T-helper 1 cell treated with Interleukin-12 subunit alpha and Interleukin-12 subunit beta and Interleukin-4 antibody, amounts not matched to agents 30 μg/mL and 1 μg/mL, for 36 hours (primary cell): ENCODE results near the gene SPECC1L.

Experiments
- H3K27ac Mint-ChIP-seq: one replicate; pipeline ENCODE4 v1.8.0; 2021; ENCODE audit warnings: mild to moderate bottlenecking, mixed read lengths
- H3K27me3 Mint-ChIP-seq: one replicate; pipeline ENCODE4 v1.8.0; 2021; ENCODE audit warnings: low read depth, mixed read lengths
- H3K36me3 Mint-ChIP-seq: one replicate; pipeline ENCODE4 v1.8.0; 2021; ENCODE audit warnings: low read depth, mixed read lengths
- H3K4me1 Mint-ChIP-seq: one replicate; pipeline ENCODE4 v1.8.0; 2021; ENCODE audit warnings: low read depth, mixed read lengths
- H3K4me3 Mint-ChIP-seq: one replicate; pipeline ENCODE4 v1.8.0; 2021; ENCODE audit warnings: mild to moderate bottlenecking, moderate library complexity, mixed read lengths
- H3K9me3 Mint-ChIP-seq: one replicate; pipeline ENCODE4 v1.8.0; 2021; ENCODE audit warnings: mixed read lengths

The SPECC1L gene

GRCh38 chr22:24424901-24425775 lies 154.5 kb downstream of the SPECC1L start:
- Mint-ChIP-seq H3K27ac (peak overlapping the region; percentile 76), H3K4me1 (peaks cover 42% of the 10 kb centered on the region), H3K36me3 (peaks cover 6% of the 10 kb centered on the region)

GRCh38 chr22:24426436-24426835 lies 155.8 kb downstream of the SPECC1L start:
- Mint-ChIP-seq H3K36me3 (peaks cover 6% of the 10 kb centered on the region), H3K4me3 (peak overlapping the region; percentile 51), H3K9me3 (no peaks in the 10 kb centered on the region), H3K27ac (peak overlapping the region; percentile 76), H3K27me3 (peaks cover 10% of the 10 kb centered on the region), H3K4me1 (peaks cover 44% of the 10 kb centered on the region)

More at GRCh38 chr22:24424901-24425775, 154.5 kb downstream of the SPECC1L start:
- peak overlapping the region; percentile 68 for H3K4me3 Mint-ChIP-seq
- no peaks in the 10 kb centered on the region for H3K9me3 Mint-ChIP-seq
- peaks cover 10% of the 10 kb centered on the region for H3K27me3 Mint-ChIP-seq

GRCh38 chr22:24426851-24427499 lies 156.3 kb downstream of the SPECC1L start:
- Mint-ChIP-seq H3K4me3 (peak overlapping the region; percentile 88), H3K27ac (peak overlapping the region; percentile 92), H3K36me3 (peaks cover 6% of the 10 kb centered on the region), H3K4me1 (peaks cover 46% of the 10 kb centered on the region), H3K27me3 (peaks cover 10% of the 10 kb centered on the region), H3K9me3 (no peaks in the 10 kb centered on the region)

- Mint-ChIP-seq H3K27ac (peak within 1 kb of the TSS; percentile 92), H3K4me1 (peaks cover 47% of the 10 kb centered on the region), H3K36me3 (peaks cover 6% of the 10 kb centered on the region), H3K9me3 (no peaks in the 10 kb centered on the region), H3K4me3 (peak within 1 kb of the TSS; percentile 88), H3K27me3 (peaks cover 7% of the 10 kb centered on the region)
These were observed 157.0 kb downstream of the SPECC1L start, which contains the start of gene ADORA2A for GRCh38 chr22:24427500-24428164. ADORA2A (plus strand) TSS chr22:24427599; CDS start chr22:24433405, 5,806 bp downstream.

DNA sequence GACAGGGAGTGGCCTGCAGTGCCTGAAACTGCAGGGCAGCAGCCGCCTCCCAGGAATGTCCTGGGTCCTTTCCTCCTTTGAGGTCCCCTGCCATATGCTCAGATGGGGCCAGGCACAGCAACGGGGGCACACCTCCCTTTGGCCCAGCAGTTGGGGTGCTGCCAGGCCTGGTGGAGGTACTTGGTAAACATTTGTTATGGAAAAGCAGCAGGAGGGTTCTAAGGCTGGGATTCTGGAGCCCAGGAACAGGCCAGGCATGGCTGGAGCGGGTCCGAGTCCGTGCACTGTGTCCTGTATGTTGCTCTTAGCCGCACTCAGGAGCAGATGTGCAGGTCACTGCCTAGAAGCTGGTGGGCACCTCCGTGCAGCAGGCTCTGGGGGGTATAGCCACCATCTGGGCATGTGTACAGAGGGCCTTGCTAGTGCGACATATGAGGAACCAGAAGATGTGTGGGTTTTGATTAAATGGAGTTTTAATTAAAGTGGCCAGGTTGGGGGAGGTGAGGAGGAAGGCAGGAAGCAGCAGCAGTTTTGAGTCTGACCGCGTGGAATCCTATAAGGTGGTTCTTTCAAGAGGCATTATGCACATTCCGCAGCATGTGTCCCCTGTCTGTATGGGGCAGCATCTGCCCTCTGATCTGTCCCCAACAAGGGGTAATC lies 158.2 kb downstream of the SPECC1L start:
- peaks cover 5% of the 10 kb centered on the region for H3K27me3 Mint-ChIP-seq
- no peaks in the 10 kb centered on the region for H3K9me3 Mint-ChIP-seq
- peak overlapping the region; percentile 92 for H3K27ac Mint-ChIP-seq
- H3K4me1 Mint-ChIP-seq, result peaks cover 49% of the 10 kb centered on the region
- peak overlapping the region; percentile 88 for H3K4me3 Mint-ChIP-seq
- H3K36me3 Mint-ChIP-seq, result peaks cover 8% of the 10 kb centered on the region

DNA sequence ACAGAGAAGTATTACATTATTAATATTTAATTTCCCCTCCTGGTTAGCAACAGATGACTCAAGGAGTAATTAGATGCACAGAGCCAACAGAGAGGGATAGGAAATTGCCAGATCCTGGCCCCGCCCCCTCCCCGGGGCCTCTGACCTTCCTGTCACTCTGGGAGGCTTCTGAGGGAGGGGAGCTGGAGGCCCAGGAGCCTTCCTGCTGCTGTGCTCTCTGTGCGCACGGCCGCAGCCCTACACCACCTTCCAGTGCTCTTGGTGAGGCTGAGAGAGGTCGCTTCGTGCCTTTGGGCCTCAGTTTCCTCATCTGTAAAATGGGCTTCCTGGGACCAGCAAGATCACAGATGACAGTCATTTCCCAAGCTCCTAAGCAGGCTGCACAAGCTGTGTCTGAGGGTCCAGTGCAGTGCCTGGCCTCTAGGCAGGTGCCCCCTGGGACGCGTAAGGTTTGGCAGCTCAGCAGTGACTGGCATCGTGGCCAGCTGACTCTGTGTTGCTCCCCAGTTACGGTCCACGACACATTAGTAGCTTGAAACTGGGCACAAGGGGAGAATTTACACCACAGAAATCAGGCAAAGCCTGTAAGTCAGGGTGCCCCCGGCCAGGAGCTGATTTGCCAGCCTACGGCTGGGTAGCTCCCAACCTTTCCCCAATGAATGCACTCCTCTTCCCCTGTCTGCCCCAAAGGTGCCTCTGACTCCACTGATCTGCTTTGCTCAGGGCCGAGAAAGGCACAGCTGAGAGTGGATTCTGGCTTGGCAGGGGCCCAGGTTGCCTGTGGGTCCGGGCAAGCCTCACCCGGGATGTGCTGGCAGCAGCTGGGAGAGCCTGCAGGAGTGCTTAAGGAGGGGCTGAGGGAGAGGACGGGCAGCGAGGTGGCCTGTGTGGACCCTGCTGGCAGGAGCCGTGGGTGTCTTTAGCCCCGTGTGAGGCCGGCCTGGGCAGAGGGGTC lies 159.1 kb downstream of the SPECC1L start:
- peaks cover 55% of the 10 kb centered on the region for H3K4me1 Mint-ChIP-seq
- peaks cover 5% of the 10 kb centered on the region for H3K27me3 Mint-ChIP-seq

DNA sequence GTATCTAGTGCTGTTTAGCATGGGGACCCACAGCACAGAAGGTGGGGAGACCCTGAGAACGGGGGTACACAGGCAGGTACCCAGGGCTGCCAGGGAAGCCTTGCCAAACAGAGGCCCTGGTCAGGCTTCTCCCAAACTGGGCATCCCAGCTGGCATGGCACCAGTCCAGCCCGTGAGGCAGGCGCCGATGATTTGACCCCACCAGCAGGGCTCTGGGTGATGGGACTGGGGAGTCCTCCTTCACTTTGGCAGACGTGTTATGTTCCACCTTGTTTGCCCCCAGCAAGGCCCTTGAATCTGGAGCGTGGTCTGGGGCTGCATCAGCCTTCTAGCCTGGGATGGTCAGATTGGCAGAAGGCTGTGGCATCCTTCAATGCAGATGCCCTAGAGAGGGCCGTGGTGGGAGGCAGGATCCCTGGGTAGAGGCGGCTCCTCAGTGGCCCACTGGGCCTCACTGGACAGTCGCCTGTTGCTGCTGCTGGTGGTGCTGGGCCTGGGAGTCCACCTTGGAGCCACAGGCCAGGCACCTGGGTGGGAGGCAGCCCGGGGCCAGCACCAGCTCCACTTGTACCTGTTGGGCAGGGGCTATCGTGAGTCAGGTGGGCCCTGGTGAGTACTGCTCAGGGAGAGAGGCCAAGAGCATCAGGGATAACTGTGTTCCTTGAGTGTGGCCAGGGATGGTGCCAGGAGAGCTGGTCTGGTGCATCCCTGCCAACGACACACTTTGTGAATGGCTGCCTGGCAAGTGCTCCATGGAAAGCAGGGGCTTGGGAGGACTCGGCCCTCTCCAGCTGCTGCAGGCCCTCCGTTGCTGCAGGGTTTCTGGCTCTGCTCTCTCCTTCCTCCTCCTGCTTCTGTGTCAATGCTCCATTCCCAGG lies 160.0 kb downstream of the SPECC1L start:
- peaks cover 12% of the 10 kb centered on the region for H3K36me3 Mint-ChIP-seq
- H3K27me3 Mint-ChIP-seq, result peaks cover 1% of the 10 kb centered on the region
- H3K4me3 Mint-ChIP-seq, result no peak overlapping the region
- H3K9me3 Mint-ChIP-seq, result no peaks in the 10 kb centered on the region
- H3K4me1 Mint-ChIP-seq, result peaks cover 58% of the 10 kb centered on the region
- peak overlapping the region; percentile 71 for H3K27ac Mint-ChIP-seq

More for the DNA sequence above, 159.1 kb downstream of the SPECC1L start:
- Mint-ChIP-seq H3K9me3 (no peaks in the 10 kb centered on the region), H3K36me3 (peaks cover 10% of the 10 kb centered on the region), H3K27ac (peak overlapping the region; percentile 92), H3K4me3 (peak overlapping the region; percentile 88)

DNA sequence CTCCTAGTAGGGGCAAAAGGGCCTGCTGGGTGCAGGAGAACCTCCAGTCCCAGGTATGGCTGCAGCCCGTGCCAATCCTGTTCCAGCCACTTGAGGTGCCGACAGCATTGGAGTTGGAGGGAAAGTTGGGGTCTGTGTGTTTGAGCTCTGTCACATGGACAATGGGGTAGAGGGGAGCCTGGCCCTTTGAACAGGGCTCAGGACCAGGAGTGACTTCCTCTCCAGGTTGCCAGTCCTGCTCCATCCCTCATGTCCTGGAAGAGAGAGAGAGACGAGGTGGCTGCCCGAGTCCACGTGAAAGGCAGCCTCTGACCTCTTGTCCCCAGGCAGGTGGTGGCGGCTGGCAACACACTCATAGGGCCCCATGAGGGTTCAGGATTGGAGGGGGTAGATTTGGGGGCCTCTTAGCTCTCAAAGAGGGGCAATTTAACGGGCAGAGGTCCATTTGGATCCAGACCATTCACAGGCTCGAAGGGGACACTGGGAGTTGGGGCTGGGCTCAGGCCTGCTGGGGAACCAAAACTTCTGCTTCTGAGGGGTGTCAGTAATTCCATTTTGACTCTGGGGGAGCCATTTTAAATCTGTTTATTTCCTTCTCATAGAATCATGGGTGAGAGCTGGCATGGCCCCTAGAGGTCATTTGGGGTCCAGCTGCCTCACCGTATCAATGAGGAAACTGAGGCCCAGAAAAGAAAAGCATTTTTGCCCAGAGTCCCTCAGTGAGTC lies 160.8 kb downstream of the SPECC1L start:
- H3K9me3 Mint-ChIP-seq, result no peaks in the 10 kb centered on the region
- H3K4me3 Mint-ChIP-seq, result no peak overlapping the region

DNA sequence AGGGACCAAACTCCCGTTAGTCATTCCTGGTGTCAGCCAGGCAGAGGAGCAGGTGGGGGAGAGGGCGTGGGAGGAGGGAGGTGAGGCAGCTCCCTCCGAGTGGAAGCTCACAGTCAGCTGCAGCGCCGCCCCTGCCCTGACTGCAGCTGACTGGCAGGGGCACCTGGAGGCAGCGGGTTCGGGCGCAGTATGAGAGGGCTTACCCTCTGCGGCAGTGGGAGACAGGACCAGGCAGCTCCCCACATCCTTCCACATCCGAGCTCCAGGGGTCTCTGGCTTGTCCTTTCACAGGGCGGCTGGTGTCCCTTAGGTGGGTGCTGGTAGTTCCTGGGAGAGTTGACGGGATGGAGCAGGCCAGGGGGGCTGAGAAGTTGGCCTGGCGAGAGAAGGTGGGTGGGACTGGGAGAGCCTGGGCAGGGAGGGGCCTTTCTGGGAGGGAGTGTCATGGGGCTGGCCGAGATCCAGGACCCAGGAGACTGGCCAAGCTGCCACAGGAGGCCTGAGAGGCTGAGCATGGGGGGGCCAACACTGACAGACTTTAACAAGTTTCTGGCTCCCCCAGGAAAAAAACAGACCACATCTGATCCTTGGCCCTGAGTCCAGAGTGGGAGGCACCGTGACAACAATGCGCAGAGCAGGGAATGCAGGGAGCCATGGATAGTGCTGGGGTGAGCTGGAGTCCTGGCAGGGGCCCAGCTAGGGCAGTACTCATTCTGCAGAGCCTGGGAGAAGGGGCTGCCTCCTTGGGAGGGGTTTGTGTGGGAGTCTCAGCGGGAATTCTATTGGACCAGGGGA lies 161.6 kb downstream of the SPECC1L start:
- Mint-ChIP-seq H3K36me3 (peaks cover 13% of the 10 kb centered on the region), H3K27ac (peak overlapping the region; percentile 71), H3K4me1 (peaks cover 54% of the 10 kb centered on the region), H3K4me3 (no peak overlapping the region), H3K27me3 (no peaks in the 10 kb centered on the region), H3K9me3 (no peaks in the 10 kb centered on the region)

More for the DNA sequence above, 160.8 kb downstream of the SPECC1L start:
- Mint-ChIP-seq H3K36me3 (peaks cover 11% of the 10 kb centered on the region), H3K27me3 (no peaks in the 10 kb centered on the region), H3K4me1 (peaks cover 54% of the 10 kb centered on the region), H3K27ac (peak overlapping the region; percentile 71)

DNA sequence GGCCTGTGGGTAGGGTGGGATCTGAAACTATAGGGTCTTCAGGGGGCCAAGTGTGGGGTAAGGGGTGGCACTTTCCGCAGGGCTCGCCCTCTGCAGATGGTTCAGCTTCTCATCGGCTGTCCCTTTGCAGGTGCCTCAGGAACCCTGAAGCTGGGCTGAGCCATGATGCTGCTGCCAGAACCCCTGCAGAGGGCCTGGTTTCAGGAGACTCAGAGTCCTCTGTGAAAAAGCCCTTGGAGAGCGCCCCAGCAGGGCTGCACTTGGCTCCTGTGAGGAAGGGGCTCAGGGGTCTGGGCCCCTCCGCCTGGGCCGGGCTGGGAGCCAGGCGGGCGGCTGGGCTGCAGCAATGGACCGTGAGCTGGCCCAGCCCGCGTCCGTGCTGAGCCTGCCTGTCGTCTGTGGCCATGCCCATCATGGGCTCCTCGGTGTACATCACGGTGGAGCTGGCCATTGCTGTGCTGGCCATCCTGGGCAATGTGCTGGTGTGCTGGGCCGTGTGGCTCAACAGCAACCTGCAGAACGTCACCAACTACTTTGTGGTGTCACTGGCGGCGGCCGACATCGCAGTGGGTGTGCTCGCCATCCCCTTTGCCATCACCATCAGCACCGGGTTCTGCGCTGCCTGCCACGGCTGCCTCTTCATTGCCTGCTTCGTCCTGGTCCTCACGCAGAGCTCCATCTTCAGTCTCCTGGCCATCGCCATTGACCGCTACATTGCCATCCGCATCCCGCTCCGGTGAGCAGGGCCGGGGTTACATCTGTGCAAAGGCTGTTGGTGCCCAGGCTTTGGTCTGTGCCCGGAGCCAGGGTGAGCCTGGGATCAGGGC lies 162.6 kb downstream of the SPECC1L start:
- H3K4me1 Mint-ChIP-seq, result peaks cover 59% of the 10 kb centered on the region
- H3K36me3 Mint-ChIP-seq, result peaks cover 14% of the 10 kb centered on the region
- H3K4me3 Mint-ChIP-seq, result no peak overlapping the region
- no peaks in the 10 kb centered on the region for H3K27me3 Mint-ChIP-seq
- H3K27ac Mint-ChIP-seq, result peak overlapping the region; percentile 96
- H3K9me3 Mint-ChIP-seq, result no peaks in the 10 kb centered on the region
